Mammary epithelial cell (primary cell): ENCODE results near the gene CDHR4.

Experiments used
- EZH2 ChIP-seq: IDR thresholded peaks from 2 replicates; pipeline ENCODE4 v1.6.1; 2012; ENCODE audit warnings: low read length, inconsistent platforms, borderline replicate concordance
- TF ChIP-seq, protein P1 (sequence below), 2 donors: IDR thresholded peaks in 1 of 2; conservative IDR thresholded peaks in 1 of 2; 2 replicates each; pipeline ENCODE4 v1.5.1; 2011 to 2012; ENCODE audit warnings: inconsistent platforms in 2 of 2, low read length in 2 of 2, mild to moderate bottlenecking in 2 of 2, control low read depth in 1 of 2, low read depth in 1 of 2; ENCODE audit not compliant: insufficient read depth in 1 of 2; ENCODE audit errors: extremely low read depth in 1 of 2

DNA sequence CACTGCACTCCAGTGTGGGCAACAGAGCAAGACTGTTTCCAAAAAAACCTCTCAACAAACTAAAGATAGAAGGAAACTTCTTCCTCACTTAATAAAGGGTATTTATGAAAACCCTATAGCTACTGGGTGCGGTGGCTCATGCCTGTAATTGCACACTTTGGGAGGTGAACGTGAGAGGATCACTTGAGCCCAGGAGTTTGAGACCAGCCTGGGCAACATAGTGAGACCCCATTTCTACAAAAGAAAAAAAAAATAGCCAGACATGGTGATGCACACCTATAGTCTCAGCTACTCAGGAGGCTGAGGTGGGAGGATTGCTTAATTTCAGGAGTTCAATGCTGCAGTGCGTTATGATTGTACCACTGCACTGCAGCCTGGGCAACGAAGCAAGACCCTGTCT, 35.7 kb downstream of the CDHR4 start:
- TF ChIP-seq, protein P1, sequence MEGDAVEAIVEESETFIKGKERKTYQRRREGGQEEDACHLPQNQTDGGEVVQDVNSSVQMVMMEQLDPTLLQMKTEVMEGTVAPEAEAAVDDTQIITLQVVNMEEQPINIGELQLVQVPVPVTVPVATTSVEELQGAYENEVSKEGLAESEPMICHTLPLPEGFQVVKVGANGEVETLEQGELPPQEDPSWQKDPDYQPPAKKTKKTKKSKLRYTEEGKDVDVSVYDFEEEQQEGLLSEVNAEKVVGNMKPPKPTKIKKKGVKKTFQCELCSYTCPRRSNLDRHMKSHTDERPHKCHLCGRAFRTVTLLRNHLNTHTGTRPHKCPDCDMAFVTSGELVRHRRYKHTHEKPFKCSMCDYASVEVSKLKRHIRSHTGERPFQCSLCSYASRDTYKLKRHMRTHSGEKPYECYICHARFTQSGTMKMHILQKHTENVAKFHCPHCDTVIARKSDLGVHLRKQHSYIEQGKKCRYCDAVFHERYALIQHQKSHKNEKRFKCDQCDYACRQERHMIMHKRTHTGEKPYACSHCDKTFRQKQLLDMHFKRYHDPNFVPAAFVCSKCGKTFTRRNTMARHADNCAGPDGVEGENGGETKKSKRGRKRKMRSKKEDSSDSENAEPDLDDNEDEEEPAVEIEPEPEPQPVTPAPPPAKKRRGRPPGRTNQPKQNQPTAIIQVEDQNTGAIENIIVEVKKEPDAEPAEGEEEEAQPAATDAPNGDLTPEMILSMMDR (conservative IDR thresholded peaks at IDR 0.05 in 1 of 2, IDR thresholded peaks at IDR 0.05 in 1 of 2; ENCODE audit: extremely low read depth in 1 of 2, insufficient read depth in 1 of 2, low read depth in 1 of 2, low read length in 2 of 2) = no peak
- no peak for TF ChIP-seq EZH2
